NOMO-1 treated with dmso at 0.1 percent for 144 hours (cell line): Measurements from ENCODE around the gene HS1BP3.

Experiments
- DNase-seq: peaks from one replicate; lab custom pipeline; 2025; ENCODE audit not compliant: unreplicated experiment; lab: John Stamatoyannopoulos, UW

The HS1BP3 gene

GRCh38 chr2:20573620-20574422 lies 77.1 kb downstream of the HS1BP3 start:
- no peak for DNase-seq

- DNase-seq: no peak
Observed at GRCh38 chr2:20572221-20572620, 78.7 kb downstream of the HS1BP3 start.

GRCh38 chr2:20571644-20572215 lies 79.2 kb downstream of the HS1BP3 start:
- DNase-seq: no peak

GRCh38 chr2:20571231-20571630 lies 79.7 kb downstream of the HS1BP3 start:
- no peak for DNase-seq

GRCh38 chr2:20570249-20570648 lies 80.6 kb downstream of the HS1BP3 start:
- DNase-seq: no peak

GRCh38 chr2:20569464-20570223 lies 81.3 kb downstream of the HS1BP3 start:
- DNase-seq: no peak

- no peak for DNase-seq
Observed at GRCh38 chr2:20568501-20569463, 82.1 kb downstream of the HS1BP3 start.

GRCh38 chr2:20567926-20568179 lies 83.0 kb downstream of the HS1BP3 start:
- no peak for DNase-seq
